HG03521 (cell line): ENCODE data around the gene C14orf132.

ENCODE experiments used
- ATAC-seq: cut with Tn5 transposase; IDR thresholded peaks from one replicate; pipeline ENCODE4 v1.9.1; 2021; ENCODE audit warnings: mild to moderate bottlenecking, moderate library complexity; ENCODE audit not compliant: unreplicated experiment

The C14orf132 gene

GRCh38 chr14:96139879-96140278, 100.7 kb downstream of the C14orf132 start:
- ATAC-seq, result no peak

- ATAC-seq, result no peak
Observed at GRCh38 chr14:96140952-96141351, 101.8 kb downstream of the C14orf132 start.
